GM18867 (cell line): Measurements from ENCODE around the gene FOXP2.
A peak's percentile ranks its signal among the peaks of the same experiment; 100 is the strongest.
"Not testable (repeated sequence)": the region's sequence is repeated elsewhere in the genome, so short reads cannot be mapped to it uniquely, and the experiment has no call there.

ENCODE experiments used
- ATAC-seq: cut with Tn5 transposase; IDR thresholded peaks from one replicate; pipeline ENCODE4 v1.9.1; 2021; ENCODE audit warnings: mild to moderate bottlenecking, moderate library complexity; ENCODE audit not compliant: unreplicated experiment

The FOXP2 gene

GRCh38 chr7:114419441-114420272, 5.0 kb downstream of the FOXP2 start:
- ATAC-seq: no peak

- peak; percentile 58 for ATAC-seq
Measured at GRCh38 chr7:114422507-114423501, 8.2 kb downstream of the FOXP2 start.

GRCh38 chr7:114426382-114426781, 11.8 kb downstream of the FOXP2 start:
- ATAC-seq: no peak

GRCh38 chr7:114426824-114427223, 12.2 kb downstream of the FOXP2 start:
- ATAC-seq: peak; percentile 43

GRCh38 chr7:114428211-114428610, 13.6 kb downstream of the FOXP2 start:
- no peak for ATAC-seq

- no peak for ATAC-seq
Measured at GRCh38 chr7:114431189-114431588, 16.6 kb downstream of the FOXP2 start.

- no peak for ATAC-seq
Measured at GRCh38 chr7:114432061-114432460, 17.4 kb downstream of the FOXP2 start.

- ATAC-seq: no peak
Measured at GRCh38 chr7:114432703-114433102, 18.1 kb downstream of the FOXP2 start.

GRCh38 chr7:114439581-114439980, 25.0 kb downstream of the FOXP2 start:
- no peak for ATAC-seq

- not testable (repeated sequence) for ATAC-seq
Measured at GRCh38 chr7:114440927-114441326, 26.3 kb downstream of the FOXP2 start.

- ATAC-seq: no peak
Measured at GRCh38 chr7:114444196-114444595, 29.6 kb downstream of the FOXP2 start.

- no peak for ATAC-seq
Measured at GRCh38 chr7:114450431-114450830, 35.8 kb downstream of the FOXP2 start.

GRCh38 chr7:114459574-114459973, 45.0 kb downstream of the FOXP2 start:
- ATAC-seq: no peak

- ATAC-seq: no peak
Measured at GRCh38 chr7:114460021-114460420, 45.4 kb downstream of the FOXP2 start.

GRCh38 chr7:114466917-114467316, 52.3 kb downstream of the FOXP2 start:
- no peak for ATAC-seq

GRCh38 chr7:114468844-114469243, 54.2 kb downstream of the FOXP2 start:
- peak; percentile 85 for ATAC-seq

- ATAC-seq: no peak
Measured at GRCh38 chr7:114472896-114473512, 58.4 kb downstream of the FOXP2 start.

GRCh38 chr7:114478384-114478783, 63.8 kb downstream of the FOXP2 start:
- no peak for ATAC-seq

GRCh38 chr7:114481999-114482398, 67.4 kb downstream of the FOXP2 start:
- no peak for ATAC-seq

- ATAC-seq: no peak
Measured at GRCh38 chr7:114484226-114484625, 69.6 kb downstream of the FOXP2 start.

GRCh38 chr7:114487174-114487573, 72.6 kb downstream of the FOXP2 start:
- ATAC-seq: no peak
